HL-60 (cell line): ENCODE data around the gene METTL25.

Experiments used
- DNase-seq, 2 experiments: peaks; one replicate each; pipeline ENCODE4 v3.0.0-alpha.2; 2010 to 2020; ENCODE audit warnings: low read depth in 1 of 2, low spot score in 1 of 2
- H3K27ac ChIP-seq: fragments of 250-450 bp; sonication (Bioruptor Pico); replicated peaks from 2 replicates; pipeline ENCODE4 v1.5.1; 2020; ENCODE audit warnings: mild to moderate bottlenecking, moderate library complexity
- H3K27me3 ChIP-seq: fragments of 250-450 bp; sonication (Bioruptor Pico); 2 replicates; pipeline ENCODE4 v1.5.1; 2021; ENCODE audit warnings: mild to moderate bottlenecking, moderate library complexity; ENCODE audit not compliant: insufficient read depth, poor library complexity, severe bottlenecking
- H3K4me3 ChIP-seq: replicated peaks from 2 replicates; pipeline ENCODE4 v1.5.1; 2011; ENCODE audit warnings: mild to moderate bottlenecking, control low read depth, low read length; ENCODE audit not compliant: insufficient read depth
- GABPA ChIP-seq: IDR thresholded peaks from 2 replicates; pipeline ENCODE4 v1.6.1; 2012; ENCODE audit warnings: low read depth
- POLR2AphosphoS5 ChIP-seq: IDR thresholded peaks from 2 replicates; pipeline ENCODE4 v1.6.1; 2012; ENCODE audit warnings: low read depth
- REST ChIP-seq: IDR thresholded peaks from 2 replicates; pipeline ENCODE4 v1.6.1; 2012; ENCODE audit warnings: low read depth; ENCODE audit not compliant: insufficient replicate concordance
- SPI1 ChIP-seq: IDR thresholded peaks from 2 replicates; pipeline ENCODE4 v1.6.1; 2012; ENCODE audit warnings: low read depth, mild to moderate bottlenecking, borderline replicate concordance
- TF ChIP-seq, protein P1 (sequence below): IDR thresholded peaks from one replicate; pipeline ENCODE4 v1.5.1; 2011; ENCODE audit warnings: low read length, control low read depth, inconsistent platforms; ENCODE audit not compliant: insufficient read depth

METTL25 gene

DNA sequence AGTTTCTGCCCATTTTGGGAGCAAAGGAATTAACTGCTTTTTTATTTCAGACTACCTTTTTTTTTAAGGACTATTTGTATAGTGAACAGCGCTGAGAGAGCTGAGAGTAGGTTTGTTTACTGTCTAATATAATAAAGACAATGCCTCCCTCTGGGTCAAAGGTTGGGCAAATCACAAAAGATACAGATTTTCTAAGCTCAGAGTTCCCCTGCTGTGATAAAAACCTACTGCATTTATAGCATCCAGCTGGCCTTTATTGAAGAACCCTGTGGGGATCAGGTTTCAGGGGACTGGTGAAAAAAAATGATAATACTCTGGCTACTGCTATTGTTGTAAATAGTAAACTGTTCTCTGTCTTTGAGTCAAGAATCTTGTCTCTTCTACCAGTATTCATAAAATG lies 28.8 kb upstream of the METTL25 start:
- DNase-seq: no peak
- TF ChIP-seq SPI1: no peak
- TF ChIP-seq, protein P1, sequence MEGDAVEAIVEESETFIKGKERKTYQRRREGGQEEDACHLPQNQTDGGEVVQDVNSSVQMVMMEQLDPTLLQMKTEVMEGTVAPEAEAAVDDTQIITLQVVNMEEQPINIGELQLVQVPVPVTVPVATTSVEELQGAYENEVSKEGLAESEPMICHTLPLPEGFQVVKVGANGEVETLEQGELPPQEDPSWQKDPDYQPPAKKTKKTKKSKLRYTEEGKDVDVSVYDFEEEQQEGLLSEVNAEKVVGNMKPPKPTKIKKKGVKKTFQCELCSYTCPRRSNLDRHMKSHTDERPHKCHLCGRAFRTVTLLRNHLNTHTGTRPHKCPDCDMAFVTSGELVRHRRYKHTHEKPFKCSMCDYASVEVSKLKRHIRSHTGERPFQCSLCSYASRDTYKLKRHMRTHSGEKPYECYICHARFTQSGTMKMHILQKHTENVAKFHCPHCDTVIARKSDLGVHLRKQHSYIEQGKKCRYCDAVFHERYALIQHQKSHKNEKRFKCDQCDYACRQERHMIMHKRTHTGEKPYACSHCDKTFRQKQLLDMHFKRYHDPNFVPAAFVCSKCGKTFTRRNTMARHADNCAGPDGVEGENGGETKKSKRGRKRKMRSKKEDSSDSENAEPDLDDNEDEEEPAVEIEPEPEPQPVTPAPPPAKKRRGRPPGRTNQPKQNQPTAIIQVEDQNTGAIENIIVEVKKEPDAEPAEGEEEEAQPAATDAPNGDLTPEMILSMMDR: no peak
- TF ChIP-seq REST: no peak
- no peak for TF ChIP-seq POLR2AphosphoS5
- no peak for TF ChIP-seq GABPA
- H3K27me3 ChIP-seq: no peaks in the 10 kb centered on the region
- H3K4me3 ChIP-seq: no peak overlapping the region
- no peak overlapping the region for H3K27ac ChIP-seq

DNA sequence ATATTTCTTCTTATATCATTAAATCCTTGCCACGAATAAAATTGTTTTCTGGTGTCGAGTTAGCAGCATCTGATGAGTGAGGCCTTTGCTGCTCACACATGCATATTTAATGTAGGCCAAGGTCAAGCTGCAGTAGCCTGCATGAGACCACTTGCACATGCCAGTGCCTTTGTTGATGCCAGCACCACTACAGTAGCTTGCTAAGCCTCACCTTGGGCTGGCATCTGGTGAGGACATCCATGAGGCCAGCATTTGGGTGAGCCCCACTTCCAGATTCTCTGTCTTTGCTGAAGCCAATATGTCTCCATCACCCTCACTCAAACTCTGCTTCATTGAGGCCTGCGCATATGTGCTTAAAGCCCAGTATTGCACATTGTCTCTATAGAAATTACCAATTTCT lies 8.2 kb upstream of the METTL25 start:
- DNase-seq: no peak
- H3K27me3 ChIP-seq: no peaks in the 10 kb centered on the region
- no peak overlapping the region for H3K27ac ChIP-seq
- H3K4me3 ChIP-seq: no peak overlapping the region
- TF ChIP-seq, protein P1: no peak
- TF ChIP-seq POLR2AphosphoS5 (no peak), GABPA (no peak), REST (no peak), SPI1 (no peak)

DNA sequence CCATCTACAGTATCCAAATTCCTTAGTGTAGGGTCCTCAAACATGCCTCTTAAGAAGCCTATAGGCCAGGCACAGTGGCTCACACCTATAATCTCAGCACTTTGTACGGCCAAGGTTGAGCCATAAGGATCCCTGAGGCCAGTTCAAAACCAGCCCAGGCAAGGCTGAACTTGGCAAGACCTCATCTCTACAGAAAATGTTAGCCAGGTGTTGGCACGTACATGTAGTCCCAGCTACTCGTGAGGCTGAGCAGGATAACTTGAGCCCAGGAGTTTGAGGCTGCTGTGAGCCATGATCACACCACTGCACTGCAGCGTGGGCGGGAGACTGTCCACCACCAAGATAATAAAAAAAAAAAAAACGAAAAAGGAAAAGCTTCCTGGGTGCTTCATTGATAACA lies 6.9 kb upstream of the METTL25 start:
- Histone ChIP-seq H3K4me3 (no peak overlapping the region), H3K27me3 (no peaks in the 10 kb centered on the region), H3K27ac (no peak overlapping the region)
- DNase-seq: no peak
- TF ChIP-seq, protein P1: no peak
- TF ChIP-seq POLR2AphosphoS5 (no peak), SPI1 (no peak), REST (no peak), GABPA (no peak)
